NB4 (cell line): Measurements from ENCODE around the gene XPC.

Experiments
- DNase-seq: peaks from one replicate; pipeline ENCODE4 v3.0.0; 2010; ENCODE audit warnings: low read depth
- H3K4me3 ChIP-seq: one replicate; pipeline ENCODE4 v1.5.1; 2011; ENCODE audit warnings: mild to moderate bottlenecking, low read depth, low read length, moderate library complexity
- MYC ChIP-seq: IDR thresholded peaks from 2 replicates; pipeline ENCODE4 v1.6.1; 2011; ENCODE audit warnings: low read depth, low read length
- POLR2A ChIP-seq: IDR thresholded peaks from 2 replicates; pipeline ENCODE4 v1.6.1; 2011; ENCODE audit warnings: mild to moderate bottlenecking; ENCODE audit not compliant: insufficient read length; ENCODE audit errors: extremely low read depth
- TF ChIP-seq, protein P1 (sequence below): IDR thresholded peaks from one replicate; pipeline ENCODE4 v1.5.1; 2012; ENCODE audit warnings: low read depth, low read length
- TF ChIP-seq, protein P2 (sequence below): IDR thresholded peaks from 2 replicates; pipeline ENCODE4 v1.6.1; 2011; ENCODE audit warnings: low read depth, low read length

Gene XPC

DNA sequence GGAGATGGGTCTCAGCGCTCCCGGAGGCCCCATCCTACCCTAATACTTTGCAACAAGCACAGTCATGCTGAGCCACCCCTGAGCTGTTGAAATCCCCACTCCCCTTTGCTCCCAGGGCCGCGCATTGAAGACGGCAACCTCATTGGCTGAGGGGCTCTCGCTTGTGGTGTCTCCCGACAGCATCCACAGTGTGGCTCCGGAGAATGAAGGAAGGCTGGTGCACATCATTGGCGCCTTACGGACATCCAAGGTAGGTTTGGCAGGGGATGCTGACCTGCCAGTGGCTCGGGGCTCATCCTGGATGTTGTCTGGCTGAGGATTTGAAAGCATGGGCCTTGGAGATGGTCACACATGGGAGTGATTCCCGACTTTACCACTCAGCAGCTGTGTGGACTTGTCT lies 47.7 kb downstream of the XPC start:
- H3K4me3 ChIP-seq: no peak overlapping the region
- TF ChIP-seq POLR2A: no peak
- TF ChIP-seq, protein P1, sequence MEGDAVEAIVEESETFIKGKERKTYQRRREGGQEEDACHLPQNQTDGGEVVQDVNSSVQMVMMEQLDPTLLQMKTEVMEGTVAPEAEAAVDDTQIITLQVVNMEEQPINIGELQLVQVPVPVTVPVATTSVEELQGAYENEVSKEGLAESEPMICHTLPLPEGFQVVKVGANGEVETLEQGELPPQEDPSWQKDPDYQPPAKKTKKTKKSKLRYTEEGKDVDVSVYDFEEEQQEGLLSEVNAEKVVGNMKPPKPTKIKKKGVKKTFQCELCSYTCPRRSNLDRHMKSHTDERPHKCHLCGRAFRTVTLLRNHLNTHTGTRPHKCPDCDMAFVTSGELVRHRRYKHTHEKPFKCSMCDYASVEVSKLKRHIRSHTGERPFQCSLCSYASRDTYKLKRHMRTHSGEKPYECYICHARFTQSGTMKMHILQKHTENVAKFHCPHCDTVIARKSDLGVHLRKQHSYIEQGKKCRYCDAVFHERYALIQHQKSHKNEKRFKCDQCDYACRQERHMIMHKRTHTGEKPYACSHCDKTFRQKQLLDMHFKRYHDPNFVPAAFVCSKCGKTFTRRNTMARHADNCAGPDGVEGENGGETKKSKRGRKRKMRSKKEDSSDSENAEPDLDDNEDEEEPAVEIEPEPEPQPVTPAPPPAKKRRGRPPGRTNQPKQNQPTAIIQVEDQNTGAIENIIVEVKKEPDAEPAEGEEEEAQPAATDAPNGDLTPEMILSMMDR: no peak
- TF ChIP-seq MYC: no peak
- TF ChIP-seq, protein P2, sequence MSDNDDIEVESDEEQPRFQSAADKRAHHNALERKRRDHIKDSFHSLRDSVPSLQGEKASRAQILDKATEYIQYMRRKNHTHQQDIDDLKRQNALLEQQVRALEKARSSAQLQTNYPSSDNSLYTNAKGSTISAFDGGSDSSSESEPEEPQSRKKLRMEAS: no peak
- no peak for DNase-seq

DNA sequence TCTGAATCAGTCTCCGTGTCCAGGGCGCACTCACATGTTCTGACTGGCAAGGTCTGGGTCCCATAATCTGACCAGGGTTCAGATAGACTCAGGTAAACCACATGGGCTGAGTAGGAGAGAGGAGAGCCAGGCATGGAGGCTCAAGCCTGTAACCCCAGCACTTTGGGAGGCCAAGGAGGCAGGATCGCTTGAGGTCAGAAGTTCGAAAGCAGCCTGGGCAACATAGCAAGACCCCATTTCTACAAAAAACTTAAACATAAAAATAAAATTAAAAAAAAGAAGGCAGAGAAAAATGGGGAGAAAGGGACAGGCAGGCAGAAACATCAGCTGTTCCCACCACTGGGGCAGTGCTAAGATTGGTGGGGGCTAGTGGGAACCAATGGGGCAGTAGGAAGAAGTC lies 48.2 kb downstream of the XPC start:
- TF ChIP-seq, protein P2: no peak
- TF ChIP-seq MYC (no peak), POLR2A (no peak)
- TF ChIP-seq, protein P1: no peak
- no peak overlapping the region for H3K4me3 ChIP-seq
- no peak for DNase-seq

DNA sequence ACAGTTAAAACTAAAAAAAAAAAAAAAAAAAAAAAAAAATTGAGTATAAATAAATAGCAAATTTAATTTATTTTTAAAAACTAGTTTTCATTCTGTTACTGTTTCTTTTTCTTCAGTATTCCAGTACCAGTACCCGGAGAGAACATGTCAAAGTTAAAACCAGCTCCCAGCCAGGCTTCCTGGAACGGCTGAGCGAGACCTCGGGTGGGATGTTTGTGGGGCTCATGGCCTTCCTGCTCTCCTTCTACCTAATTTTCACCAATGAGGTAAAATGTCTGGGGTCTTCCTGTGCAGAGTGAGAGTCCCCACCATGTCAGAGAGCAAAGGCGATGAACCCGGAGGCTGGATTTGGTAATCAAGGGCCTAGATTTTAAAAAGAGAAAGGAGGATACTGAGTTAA lies 49.1 kb downstream of the XPC start:
- TF ChIP-seq, protein P2: no peak
- TF ChIP-seq, protein P1: no peak
- TF ChIP-seq POLR2A (no peak), MYC (no peak)
- no peak for DNase-seq
- H3K4me3 ChIP-seq: no peak overlapping the region

DNA sequence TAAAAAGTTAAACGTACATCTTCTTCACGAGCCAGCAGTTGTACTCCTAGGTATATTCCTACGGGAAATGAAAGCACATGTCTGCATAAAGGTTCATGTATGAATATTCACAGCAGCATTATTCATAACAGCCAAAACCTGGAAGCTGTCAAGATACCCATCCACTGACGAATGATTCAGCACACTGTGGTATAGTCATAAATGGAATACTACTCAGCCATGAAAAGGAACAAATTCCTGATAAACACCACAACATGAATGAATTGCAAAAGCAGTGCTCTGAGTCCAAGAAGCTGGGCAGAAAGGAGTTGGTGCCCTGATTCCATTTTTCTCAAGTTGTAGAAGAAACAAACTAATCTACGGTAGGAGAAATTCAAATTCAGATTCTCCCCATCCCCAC lies 49.7 kb downstream of the XPC start:
- no peak overlapping the region for H3K4me3 ChIP-seq
- DNase-seq: no peak
- TF ChIP-seq, protein P1: no peak
- TF ChIP-seq, protein P2: no peak
- no peak for TF ChIP-seq MYC
- TF ChIP-seq POLR2A: no peak

DNA sequence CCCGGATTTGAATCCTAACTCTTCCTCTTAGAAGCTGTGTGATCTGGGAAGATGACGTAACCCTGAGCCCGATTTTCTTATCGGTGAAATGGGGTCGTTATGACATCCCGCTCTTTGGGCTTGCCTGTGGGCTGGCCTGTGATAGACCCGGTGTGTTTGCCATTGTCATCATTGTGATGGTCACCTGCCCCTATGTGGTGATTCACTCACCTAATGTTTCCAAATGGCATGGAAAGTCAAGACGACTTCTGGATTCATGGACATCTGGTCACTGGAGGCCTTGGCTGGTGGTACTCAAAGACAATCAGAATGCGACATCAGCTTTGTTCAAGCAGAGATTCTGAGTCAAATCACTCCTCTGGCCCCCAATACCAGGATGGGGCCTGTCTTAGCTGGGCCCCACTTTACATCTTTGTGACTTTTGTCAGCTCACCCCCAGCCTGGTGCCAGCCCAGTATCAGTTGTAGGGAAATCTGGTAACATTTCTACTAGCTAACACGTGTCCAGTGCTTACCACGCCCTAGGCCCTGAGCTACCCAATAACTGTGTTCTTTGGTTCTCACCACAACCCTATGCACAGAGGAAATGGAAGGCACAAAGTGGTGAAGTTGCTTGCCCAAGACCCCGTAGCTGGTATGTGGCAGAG lies 50.8 kb downstream of the XPC start:
- no peak for TF ChIP-seq POLR2A
- TF ChIP-seq, protein P1: no peak
- no peak for TF ChIP-seq MYC
- TF ChIP-seq, protein P2: no peak
- no peak for DNase-seq
- H3K4me3 ChIP-seq: no peak overlapping the region
